Mesendoderm (in vitro differentiated cells): Measurements from ENCODE around the gene LZTS3.

ENCODE experiments used
- DNase-seq: peaks from one replicate; pipeline ENCODE4 v3.0.0; 2013
- H2AK5ac ChIP-seq: 2 replicates; pipeline ENCODE4 v1.6.1; 2013; ENCODE audit warnings: low read length, inconsistent platforms
- H2BK120ac ChIP-seq: 2 replicates; pipeline ENCODE4 v1.6.1; 2013; ENCODE audit warnings: low read depth, mild to moderate bottlenecking, low read length, moderate library complexity, mixed read lengths
- H2BK15ac ChIP-seq: replicated peaks from 2 replicates; pipeline ENCODE4 v1.6.1; 2013; ENCODE audit warnings: low read depth, mild to moderate bottlenecking, moderate library complexity
- H2BK5ac ChIP-seq: 2 replicates; pipeline ENCODE4 v1.6.1; 2013; ENCODE audit warnings: low read length, inconsistent platforms
- H3K18ac ChIP-seq: 2 replicates; pipeline ENCODE4 v1.6.1; 2013; ENCODE audit warnings: mild to moderate bottlenecking, low read length, mixed read lengths
- H3K23ac ChIP-seq: one replicate; pipeline ENCODE4 v1.6.1; 2013; ENCODE audit warnings: low read length
- H3K27ac ChIP-seq: 2 replicates; pipeline ENCODE4 v1.5.1; 2013; ENCODE audit warnings: low read depth, mild to moderate bottlenecking, inconsistent platforms, low read length, moderate library complexity
- H3K27me3 ChIP-seq: 2 replicates; pipeline ENCODE4 v1.6.1; 2013; ENCODE audit warnings: low read length, control low read depth, mild to moderate bottlenecking, inconsistent platforms; ENCODE audit not compliant: insufficient read depth, poor library complexity
- H3K36me3 ChIP-seq: 2 replicates; pipeline ENCODE4 v1.6.1; 2013; ENCODE audit warnings: low read length, inconsistent platforms; ENCODE audit not compliant: control insufficient read depth, insufficient read depth
- H3K4ac ChIP-seq: one replicate; pipeline ENCODE4 v1.6.1; 2013; ENCODE audit warnings: low read depth, mild to moderate bottlenecking, low read length, moderate library complexity
- H3K4me1 ChIP-seq: 2 replicates; pipeline ENCODE4 v1.6.1; 2013; ENCODE audit warnings: low read depth, low read length, inconsistent platforms; ENCODE audit not compliant: control insufficient read depth
- H3K4me2 ChIP-seq: 2 replicates; pipeline ENCODE4 v1.6.1; 2013; ENCODE audit warnings: low read length
- H3K4me3 ChIP-seq: 2 replicates; pipeline ENCODE4 v1.5.1; 2013; ENCODE audit warnings: mild to moderate bottlenecking, low read length
- H3K56ac ChIP-seq: one replicate; pipeline ENCODE4 v1.6.1; 2013; ENCODE audit warnings: low read length
- H3K79me1 ChIP-seq: 2 replicates; pipeline ENCODE4 v1.6.1; 2013; ENCODE audit warnings: low read length, inconsistent platforms
- H3K79me2 ChIP-seq: 2 replicates; pipeline ENCODE4 v1.6.1; 2013; ENCODE audit warnings: mild to moderate bottlenecking, low read length; ENCODE audit not compliant: control insufficient read depth, insufficient read depth
- H3K9ac ChIP-seq: 2 replicates; pipeline ENCODE4 v1.6.1; 2013; ENCODE audit warnings: low read length, inconsistent platforms
- H4K5ac ChIP-seq: one replicate; pipeline ENCODE4 v1.6.1; 2013; ENCODE audit warnings: low read length
- H4K8ac ChIP-seq: one replicate; pipeline ENCODE4 v1.6.1; 2013; ENCODE audit warnings: low read depth, mild to moderate bottlenecking, control low read depth, low read length, moderate library complexity
- WGBS: extraction: QIAGEN DNeasy Blood & Tissue Kit; methylation state at CpG from one replicate; pipeline ENCODE4 v1.1.7; 2013; ENCODE audit warnings: low lambda C conversion rate, missing lambda C conversion rate; ENCODE audit not compliant: insufficient coverage; ENCODE audit errors: extremely low coverage; 5-methylcytosine and 5-hydroxymethylcytosine counted together

The LZTS3 gene

GRCh38 chr20:3162080-3162611 is 11.2 kb downstream of the LZTS3 start:
- DNase-seq: no peak
- Histone ChIP-seq H2AK5ac (no peak overlapping the region), H3K56ac (no peak overlapping the region), H2BK15ac (no peak overlapping the region), H3K4me2 (no peak overlapping the region), H3K23ac (no peak overlapping the region), H3K9ac (no peak overlapping the region), H3K4me1 (peaks cover 3% of the 10 kb centered on the region), H2BK120ac (no peak overlapping the region), H4K8ac (no peak overlapping the region), H3K79me2 (peaks cover 21% of the 10 kb centered on the region), H3K79me1 (peaks cover 10% of the 10 kb centered on the region), H4K5ac (no peak overlapping the region), H3K4ac (no peak overlapping the region), H3K18ac (no peak overlapping the region), H3K27ac (no peak overlapping the region), H2BK5ac (no peak overlapping the region), H3K27me3 (peaks cover 3% of the 10 kb centered on the region), H3K4me3 (no peak overlapping the region), H3K36me3 (no peaks in the 10 kb centered on the region)
- WGBS: no CpG with 5 or more reads among the region's 11 CpGs

DNA sequence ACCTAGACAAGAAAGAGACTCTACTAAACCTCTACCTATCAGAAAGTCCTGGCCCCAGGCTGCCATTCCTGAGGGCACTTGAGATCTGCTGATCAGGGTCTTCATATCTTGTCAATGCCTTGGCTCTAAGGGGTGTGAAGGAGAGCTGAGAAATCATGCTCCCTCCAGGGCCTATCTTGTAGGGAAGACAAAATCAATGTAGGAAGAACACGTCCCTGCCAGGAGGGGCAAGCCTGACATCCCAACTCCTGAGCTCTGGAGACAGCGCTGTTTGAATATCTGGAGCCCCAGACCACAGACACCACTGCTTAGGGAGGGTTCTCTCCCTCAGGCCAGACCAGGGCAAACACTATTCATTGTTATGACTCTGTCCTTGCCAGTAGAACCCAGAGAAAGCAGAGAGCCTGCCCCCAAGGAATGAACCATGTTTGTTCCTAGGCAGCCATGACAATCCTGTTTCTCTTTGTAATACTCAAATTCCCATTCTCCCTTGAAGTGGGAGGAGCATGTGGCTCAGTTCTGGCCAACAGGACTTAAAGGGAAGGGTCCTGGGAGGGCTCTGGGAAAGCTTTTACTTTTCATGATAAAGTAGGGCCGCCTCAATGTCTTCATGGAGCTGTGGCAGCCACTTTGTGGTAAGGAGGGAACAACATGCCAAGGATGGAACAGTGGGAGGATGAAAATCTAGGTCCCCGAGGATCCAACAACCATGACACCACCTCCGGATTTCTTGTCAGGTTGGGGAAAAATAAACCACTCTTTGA is 11.9 kb downstream of the LZTS3 start:
- Histone ChIP-seq H3K56ac (no peak overlapping the region), H3K36me3 (no peaks in the 10 kb centered on the region), H3K4me1 (peaks cover 3% of the 10 kb centered on the region), H3K4me2 (no peak overlapping the region), H3K27me3 (peaks cover 3% of the 10 kb centered on the region), H3K9ac (no peak overlapping the region), H3K27ac (no peak overlapping the region), H3K18ac (no peak overlapping the region), H2AK5ac (no peak overlapping the region), H3K4me3 (no peak overlapping the region), H2BK15ac (no peak overlapping the region), H3K4ac (no peak overlapping the region), H3K79me1 (peaks cover 15% of the 10 kb centered on the region), H3K23ac (no peak overlapping the region), H2BK120ac (no peak overlapping the region), H4K8ac (no peak overlapping the region), H4K5ac (no peak overlapping the region), H3K79me2 (peaks cover 28% of the 10 kb centered on the region), H2BK5ac (no peak overlapping the region)
- peak; percentile 37 for DNase-seq
- no CpG with 5 or more reads among the region's 5 CpGs for WGBS

- Histone ChIP-seq H3K79me2 (peaks cover 32% of the 10 kb centered on the region), H2BK15ac (no peak overlapping the region), H4K8ac (no peak overlapping the region), H3K23ac (no peak overlapping the region), H3K79me1 (peaks cover 17% of the 10 kb centered on the region), H3K27me3 (peaks cover 3% of the 10 kb centered on the region), H3K9ac (no peak overlapping the region), H3K4me3 (no peak overlapping the region), H3K36me3 (no peaks in the 10 kb centered on the region), H3K56ac (no peak overlapping the region), H2BK5ac (no peak overlapping the region), H3K4me1 (peaks cover 3% of the 10 kb centered on the region), H3K4ac (no peak overlapping the region), H2AK5ac (no peak overlapping the region), H3K4me2 (no peak overlapping the region), H4K5ac (no peak overlapping the region), H3K27ac (no peak overlapping the region), H2BK120ac (no peak overlapping the region), H3K18ac (no peak overlapping the region)
- WGBS: no CpG with 5 or more reads among the region's 6 CpGs
- DNase-seq: no peak
Measured at GRCh38 chr20:3160418-3160817, 12.9 kb downstream of the LZTS3 start.

DNA sequence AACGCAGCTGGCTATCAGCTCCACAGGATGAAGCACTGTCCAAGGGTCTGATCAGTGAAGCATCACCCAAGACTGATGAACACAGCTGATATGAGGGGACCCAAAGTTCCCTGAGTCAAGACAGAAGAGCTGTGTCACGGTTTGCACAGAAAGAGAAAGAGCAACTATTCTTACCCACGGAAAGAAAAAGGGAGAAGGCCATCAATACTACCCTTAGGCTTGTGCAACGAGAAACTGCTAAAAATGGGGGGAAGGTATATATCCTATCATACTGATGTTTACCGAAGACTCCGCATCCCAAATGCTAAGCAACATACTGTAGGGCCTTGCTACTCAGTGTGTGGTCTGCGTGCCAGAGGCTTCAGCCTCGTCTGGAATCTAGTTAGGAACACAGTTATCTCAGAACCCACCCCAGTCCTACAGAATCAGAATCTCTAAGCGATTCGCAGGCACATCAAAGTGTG is 14.3 kb downstream of the LZTS3 start:
- Histone ChIP-seq H3K36me3 (no peaks in the 10 kb centered on the region), H2BK120ac (no peak overlapping the region), H3K27me3 (peaks cover 3% of the 10 kb centered on the region), H3K4me1 (peaks cover 3% of the 10 kb centered on the region), H2BK15ac (no peak overlapping the region), H3K4me2 (peak overlapping the region; percentile 100), H3K9ac (peak overlapping the region; percentile 82), H3K4me3 (peak overlapping the region; percentile 91), H4K5ac (peak overlapping the region; percentile 91), H3K18ac (no peak overlapping the region), H3K23ac (peak overlapping the region; percentile 80), H4K8ac (no peak overlapping the region), H3K79me2 (peaks cover 37% of the 10 kb centered on the region), H3K4ac (no peak overlapping the region), H3K56ac (peak overlapping the region; percentile 89), H3K27ac (peak overlapping the region; percentile 25), H2AK5ac (peak overlapping the region; percentile 24), H2BK5ac (peak overlapping the region; percentile 9), H3K79me1 (peaks cover 18% of the 10 kb centered on the region)
- WGBS: no CpG with 5 or more reads among the region's 10 CpGs
- DNase-seq: peak; percentile 68

- H3K27ac ChIP-seq: no peak overlapping the region
Measured at GRCh38 chr20:3157817-3158216, 15.5 kb downstream of the LZTS3 start.

More at GRCh38 chr20:3157817-3158216, 15.5 kb downstream of the LZTS3 start:
- Histone ChIP-seq H2BK15ac (no peak overlapping the region), H2BK120ac (no peak overlapping the region), H3K4me1 (peaks cover 3% of the 10 kb centered on the region), H2BK5ac (no peak overlapping the region), H3K79me1 (peaks cover 22% of the 10 kb centered on the region), H3K4me3 (no peak overlapping the region), H3K9ac (no peak overlapping the region), H4K8ac (no peak overlapping the region), H3K79me2 (peaks cover 44% of the 10 kb centered on the region), H2AK5ac (no peak overlapping the region), H3K23ac (no peak overlapping the region), H4K5ac (no peak overlapping the region), H3K4me2 (no peak overlapping the region), H3K18ac (no peak overlapping the region), H3K56ac (no peak overlapping the region), H3K4ac (no peak overlapping the region), H3K36me3 (no peaks in the 10 kb centered on the region), H3K27me3 (peaks cover 3% of the 10 kb centered on the region)
- no peak for DNase-seq
- no CpG with 5 or more reads among the region's 11 CpGs for WGBS
